Ovary (tissue), 3 donors: ENCODE measurements around the gene PPM1H.

Source experiments
- CTCF ChIP-seq, 3 donors: fragments of 450-650 bp in 2 of 3; fragments of 200-600 bp in 1 of 3; IDR thresholded peaks; one replicate each; pipeline versions ENCODE4 v1.5.1 to v1.8.0; 2016 to 2022; ENCODE audit warnings: antibody characterized with exemption in 3 of 3, mild to moderate bottlenecking in 1 of 3
- POLR2A ChIP-seq: fragments of 450-650 bp; IDR thresholded peaks from one replicate; pipeline ENCODE4 v1.6.1; 2017; ENCODE audit warnings: antibody characterized with exemption, mild to moderate bottlenecking, moderate library complexity
- donor health status: DM: no; HTN: no; CAD: no.

GRCh38 chr12:62916632-62917425 lies 18.1 kb downstream of the PPM1H start:
- TF ChIP-seq CTCF (IDR thresholded peaks at IDR 0.05) (no peak), POLR2A (no peak)
